Mesendoderm (in vitro differentiated cells): ENCODE measurements around the gene SLC8A3.

Source experiments
- DNase-seq: peaks from one replicate; pipeline ENCODE4 v3.0.0; 2013
- H2AK5ac ChIP-seq: 2 replicates; pipeline ENCODE4 v1.6.1; 2013; ENCODE audit warnings: low read length, inconsistent platforms
- H2BK120ac ChIP-seq: 2 replicates; pipeline ENCODE4 v1.6.1; 2013; ENCODE audit warnings: low read depth, mild to moderate bottlenecking, low read length, moderate library complexity, mixed read lengths
- H2BK15ac ChIP-seq: replicated peaks from 2 replicates; pipeline ENCODE4 v1.6.1; 2013; ENCODE audit warnings: low read depth, mild to moderate bottlenecking, moderate library complexity
- H2BK5ac ChIP-seq: 2 replicates; pipeline ENCODE4 v1.6.1; 2013; ENCODE audit warnings: low read length, inconsistent platforms
- H3K18ac ChIP-seq: 2 replicates; pipeline ENCODE4 v1.6.1; 2013; ENCODE audit warnings: mild to moderate bottlenecking, low read length, mixed read lengths
- H3K23ac ChIP-seq: one replicate; pipeline ENCODE4 v1.6.1; 2013; ENCODE audit warnings: low read length
- H3K27ac ChIP-seq: 2 replicates; pipeline ENCODE4 v1.5.1; 2013; ENCODE audit warnings: low read depth, mild to moderate bottlenecking, inconsistent platforms, low read length, moderate library complexity
- H3K27me3 ChIP-seq: 2 replicates; pipeline ENCODE4 v1.6.1; 2013; ENCODE audit warnings: low read length, control low read depth, mild to moderate bottlenecking, inconsistent platforms; ENCODE audit not compliant: insufficient read depth, poor library complexity
- H3K36me3 ChIP-seq: 2 replicates; pipeline ENCODE4 v1.6.1; 2013; ENCODE audit warnings: low read length, inconsistent platforms; ENCODE audit not compliant: control insufficient read depth, insufficient read depth
- H3K4ac ChIP-seq: one replicate; pipeline ENCODE4 v1.6.1; 2013; ENCODE audit warnings: low read depth, mild to moderate bottlenecking, low read length, moderate library complexity
- H3K4me1 ChIP-seq: 2 replicates; pipeline ENCODE4 v1.6.1; 2013; ENCODE audit warnings: low read depth, low read length, inconsistent platforms; ENCODE audit not compliant: control insufficient read depth
- H3K4me2 ChIP-seq: 2 replicates; pipeline ENCODE4 v1.6.1; 2013; ENCODE audit warnings: low read length
- H3K4me3 ChIP-seq: 2 replicates; pipeline ENCODE4 v1.5.1; 2013; ENCODE audit warnings: mild to moderate bottlenecking, low read length
- H3K56ac ChIP-seq: one replicate; pipeline ENCODE4 v1.6.1; 2013; ENCODE audit warnings: low read length
- H3K79me1 ChIP-seq: 2 replicates; pipeline ENCODE4 v1.6.1; 2013; ENCODE audit warnings: low read length, inconsistent platforms
- H3K79me2 ChIP-seq: 2 replicates; pipeline ENCODE4 v1.6.1; 2013; ENCODE audit warnings: mild to moderate bottlenecking, low read length; ENCODE audit not compliant: control insufficient read depth, insufficient read depth
- H3K9ac ChIP-seq: 2 replicates; pipeline ENCODE4 v1.6.1; 2013; ENCODE audit warnings: low read length, inconsistent platforms
- H4K5ac ChIP-seq: one replicate; pipeline ENCODE4 v1.6.1; 2013; ENCODE audit warnings: low read length
- H4K8ac ChIP-seq: one replicate; pipeline ENCODE4 v1.6.1; 2013; ENCODE audit warnings: low read depth, mild to moderate bottlenecking, control low read depth, low read length, moderate library complexity
- WGBS: extraction: QIAGEN DNeasy Blood & Tissue Kit; methylation state at CpG from one replicate; pipeline ENCODE4 v1.1.7; 2013; ENCODE audit warnings: low lambda C conversion rate, missing lambda C conversion rate; ENCODE audit not compliant: insufficient coverage; ENCODE audit errors: extremely low coverage; 5-methylcytosine and 5-hydroxymethylcytosine counted together

Gene SLC8A3

DNA sequence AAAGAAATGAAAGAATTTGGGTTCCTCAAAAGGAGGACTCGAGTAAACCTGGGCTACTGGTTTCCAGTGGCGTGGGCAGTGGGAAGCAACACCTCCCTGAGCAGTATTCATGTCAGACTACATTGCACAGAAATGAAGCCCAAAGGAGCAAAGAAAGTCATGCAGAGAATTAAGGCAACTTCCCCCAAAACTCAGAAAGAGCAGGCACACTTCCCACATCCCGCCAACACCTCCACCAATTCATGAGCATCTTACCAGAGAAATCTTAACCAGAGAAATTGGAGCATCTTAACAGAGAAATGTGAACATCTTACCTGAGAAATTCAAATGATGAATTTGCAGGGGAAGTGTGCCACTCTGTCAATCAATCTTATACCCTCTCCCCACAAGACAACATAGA lies 36.7 kb downstream of the SLC8A3 start:
- no peak overlapping the region for H2BK5ac ChIP-seq
- no CpG with 5 or more reads among the region's 3 CpGs for WGBS
- no peak overlapping the region for H3K4ac ChIP-seq
- no peaks in the 10 kb centered on the region for H3K79me2 ChIP-seq
- no peak overlapping the region for H2BK15ac ChIP-seq
- H3K27me3 ChIP-seq, result no peaks in the 10 kb centered on the region
- H4K5ac ChIP-seq, result no peak overlapping the region
- H3K56ac ChIP-seq, result no peak overlapping the region
- no peak overlapping the region for H3K23ac ChIP-seq
- H3K18ac ChIP-seq, result no peak overlapping the region
- H4K8ac ChIP-seq, result no peak overlapping the region
- H3K4me3 ChIP-seq, result no peak overlapping the region
- peaks cover 2% of the 10 kb centered on the region for H3K4me1 ChIP-seq
- H2BK120ac ChIP-seq, result no peak overlapping the region
- no peak overlapping the region for H2AK5ac ChIP-seq
- H3K4me2 ChIP-seq, result no peak overlapping the region
- H3K27ac ChIP-seq, result no peak overlapping the region
- H3K9ac ChIP-seq, result no peak overlapping the region
- no peak for DNase-seq
- no peaks in the 10 kb centered on the region for H3K79me1 ChIP-seq
- no peaks in the 10 kb centered on the region for H3K36me3 ChIP-seq

DNA sequence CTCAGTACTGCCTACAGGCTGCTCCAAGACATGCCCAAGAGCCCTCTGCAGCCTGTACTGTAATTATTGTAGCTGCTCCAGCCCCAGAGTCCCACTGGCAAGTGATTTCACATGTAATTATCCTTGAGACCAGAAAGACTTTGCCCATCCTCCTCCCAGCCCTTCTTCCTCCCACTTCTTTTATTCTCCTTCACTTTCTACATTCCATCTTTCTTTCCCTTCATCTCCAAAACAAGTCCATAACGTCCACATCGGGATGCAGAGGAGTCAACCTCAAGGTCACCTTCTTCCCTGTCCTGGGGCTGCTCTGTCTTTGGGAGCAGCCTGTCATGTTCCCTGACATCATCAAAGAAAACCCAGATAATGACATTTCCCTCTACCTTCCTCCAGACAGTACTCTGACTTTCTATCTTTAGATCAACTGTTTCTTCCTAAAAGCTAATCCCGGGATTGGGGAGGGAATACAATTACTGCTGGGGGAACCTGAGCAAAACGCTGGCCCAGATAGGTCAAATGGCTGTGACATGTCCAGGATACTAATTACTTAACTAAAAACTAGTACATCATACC lies 39.1 kb downstream of the SLC8A3 start:
- H2BK15ac ChIP-seq, result no peak overlapping the region
- no peaks in the 10 kb centered on the region for H3K79me2 ChIP-seq
- no peak overlapping the region for H3K27ac ChIP-seq
- no peak for DNase-seq
- 100% methylated on average over 1 of the region's 4 CpGs for WGBS
- H3K4me1 ChIP-seq, result peaks cover 2% of the 10 kb centered on the region
- H3K27me3 ChIP-seq, result no peaks in the 10 kb centered on the region
- no peak overlapping the region for H3K4me3 ChIP-seq
- H3K79me1 ChIP-seq, result no peaks in the 10 kb centered on the region
- H3K36me3 ChIP-seq, result no peaks in the 10 kb centered on the region
- no peak overlapping the region for H3K18ac ChIP-seq
- no peak overlapping the region for H4K8ac ChIP-seq
- H3K4ac ChIP-seq, result no peak overlapping the region
- no peak overlapping the region for H3K9ac ChIP-seq
- H4K5ac ChIP-seq, result no peak overlapping the region
- no peak overlapping the region for H3K56ac ChIP-seq
- H2BK5ac ChIP-seq, result no peak overlapping the region
- H3K4me2 ChIP-seq, result no peak overlapping the region
- no peak overlapping the region for H2AK5ac ChIP-seq
- H3K23ac ChIP-seq, result peak overlapping the region; percentile 12
- H2BK120ac ChIP-seq, result no peak overlapping the region

DNA sequence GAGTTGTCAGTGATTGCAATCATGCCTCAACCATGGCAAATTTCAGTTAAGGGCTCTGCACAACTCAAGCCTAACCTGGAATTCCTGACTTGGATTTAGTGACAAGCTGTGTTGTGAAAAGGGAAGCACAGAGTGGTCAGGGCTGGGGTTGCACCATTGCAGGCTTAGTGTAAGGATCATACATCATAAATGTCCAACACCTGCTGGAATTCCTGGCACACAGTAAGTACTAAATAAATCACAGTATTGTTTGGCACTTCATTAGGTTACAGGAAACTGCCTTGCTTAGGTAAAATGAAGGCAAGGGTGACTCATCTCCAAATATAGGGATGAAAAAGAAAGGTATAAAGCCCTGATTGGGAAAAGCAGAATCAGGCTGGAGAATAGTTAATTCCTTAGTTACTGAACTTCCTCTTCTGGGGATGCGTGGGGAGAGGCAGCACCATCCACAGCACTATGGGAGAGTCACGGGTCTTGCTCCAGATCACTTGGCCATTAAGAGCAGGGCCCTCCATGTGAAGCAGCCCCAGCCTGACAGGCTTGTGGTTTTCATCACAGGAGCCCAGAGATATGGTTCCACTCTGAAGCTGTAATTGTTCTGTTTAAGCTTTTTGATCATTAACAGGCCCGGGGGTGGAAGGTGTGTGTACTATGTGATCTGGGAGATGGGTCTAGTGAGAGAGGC lies 39.7 kb downstream of the SLC8A3 start:
- no peaks in the 10 kb centered on the region for H3K79me2 ChIP-seq
- H3K4me3 ChIP-seq, result no peak overlapping the region
- no peak overlapping the region for H3K18ac ChIP-seq
- WGBS, result no CpG with 5 or more reads among the region's 3 CpGs
- no peak overlapping the region for H2AK5ac ChIP-seq
- no peak overlapping the region for H3K4ac ChIP-seq
- H3K4me1 ChIP-seq, result peaks cover 2% of the 10 kb centered on the region
- H3K56ac ChIP-seq, result no peak overlapping the region
- H3K36me3 ChIP-seq, result no peaks in the 10 kb centered on the region
- H3K23ac ChIP-seq, result no peak overlapping the region
- H2BK15ac ChIP-seq, result no peak overlapping the region
- H3K9ac ChIP-seq, result no peak overlapping the region
- no peak for DNase-seq
- H4K5ac ChIP-seq, result no peak overlapping the region
- H2BK120ac ChIP-seq, result no peak overlapping the region
- H2BK5ac ChIP-seq, result no peak overlapping the region
- H3K27me3 ChIP-seq, result no peaks in the 10 kb centered on the region
- H4K8ac ChIP-seq, result no peak overlapping the region
- H3K79me1 ChIP-seq, result no peaks in the 10 kb centered on the region
- no peak overlapping the region for H3K4me2 ChIP-seq
- H3K27ac ChIP-seq, result no peak overlapping the region

DNA sequence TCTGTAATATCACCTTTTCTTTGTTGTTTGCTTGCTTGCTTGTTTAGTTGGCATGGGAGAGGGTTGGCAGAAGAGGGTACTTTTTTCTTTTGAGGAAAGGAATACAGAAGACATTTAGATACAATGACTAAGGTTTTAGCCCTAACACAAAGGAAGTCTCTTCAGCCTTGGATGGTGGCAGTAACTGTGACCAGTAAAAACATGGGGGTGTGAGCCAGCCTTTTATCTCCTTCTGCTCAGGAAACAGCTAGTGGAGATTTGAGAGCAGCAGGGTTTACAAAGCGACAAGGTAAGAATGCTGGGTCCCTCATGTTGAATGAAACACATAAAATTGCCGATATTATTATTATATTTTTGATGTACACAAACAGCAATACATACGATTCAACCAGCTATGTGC lies 40.4 kb downstream of the SLC8A3 start:
- H4K5ac ChIP-seq, result no peak overlapping the region
- WGBS, result no CpG with 5 or more reads among the region's 3 CpGs
- no peak overlapping the region for H3K4ac ChIP-seq
- no peak overlapping the region for H3K23ac ChIP-seq
- H3K79me1 ChIP-seq, result no peaks in the 10 kb centered on the region
- no peak overlapping the region for H2AK5ac ChIP-seq
- no peak overlapping the region for H3K18ac ChIP-seq
- H2BK15ac ChIP-seq, result no peak overlapping the region
- H3K9ac ChIP-seq, result no peak overlapping the region
- peaks cover 2% of the 10 kb centered on the region for H3K4me1 ChIP-seq
- H4K8ac ChIP-seq, result no peak overlapping the region
- H3K36me3 ChIP-seq, result no peaks in the 10 kb centered on the region
- no peak overlapping the region for H3K56ac ChIP-seq
- H2BK5ac ChIP-seq, result no peak overlapping the region
- no peak overlapping the region for H3K27ac ChIP-seq
- no peaks in the 10 kb centered on the region for H3K27me3 ChIP-seq
- H3K4me3 ChIP-seq, result no peak overlapping the region
- no peak overlapping the region for H2BK120ac ChIP-seq
- no peak overlapping the region for H3K4me2 ChIP-seq
- DNase-seq, result peak; percentile 10
- H3K79me2 ChIP-seq, result no peaks in the 10 kb centered on the region

DNA sequence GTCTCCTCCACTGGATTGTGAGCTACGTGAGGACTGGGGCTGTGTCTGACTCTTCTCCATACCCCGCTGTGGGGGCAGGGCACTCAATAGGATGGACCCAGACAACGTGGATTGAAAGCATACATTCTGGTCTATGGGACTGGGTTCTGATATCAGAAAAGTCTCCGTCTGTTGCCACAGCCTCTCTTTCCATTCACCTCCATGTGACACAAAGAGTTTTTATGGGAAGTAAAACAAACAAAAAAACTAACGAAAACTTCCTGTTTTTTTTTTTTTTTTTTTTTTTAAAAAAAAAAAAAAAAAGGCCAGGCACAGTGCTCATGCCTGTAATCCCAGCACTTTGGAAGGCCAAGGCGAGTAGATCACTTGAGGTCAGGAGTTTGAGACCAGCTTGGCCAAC lies 44.7 kb downstream of the SLC8A3 start:
- no peak overlapping the region for H3K9ac ChIP-seq
- no peak overlapping the region for H3K4me3 ChIP-seq
- H3K56ac ChIP-seq, result no peak overlapping the region
- no peak overlapping the region for H2BK120ac ChIP-seq
- no peak overlapping the region for H2BK5ac ChIP-seq
- no peak overlapping the region for H2AK5ac ChIP-seq
- no peak overlapping the region for H2BK15ac ChIP-seq
- no peak overlapping the region for H3K18ac ChIP-seq
- no CpG with 5 or more reads among the region's 6 CpGs for WGBS
- no peak overlapping the region for H4K8ac ChIP-seq
- peaks cover 2% of the 10 kb centered on the region for H3K4me1 ChIP-seq
- H3K27me3 ChIP-seq, result no peaks in the 10 kb centered on the region
- DNase-seq, result no peak
- no peak overlapping the region for H3K27ac ChIP-seq
- no peaks in the 10 kb centered on the region for H3K36me3 ChIP-seq
- H3K4ac ChIP-seq, result no peak overlapping the region
- H3K79me1 ChIP-seq, result no peaks in the 10 kb centered on the region
- H4K5ac ChIP-seq, result no peak overlapping the region
- H3K79me2 ChIP-seq, result no peaks in the 10 kb centered on the region
- H3K4me2 ChIP-seq, result no peak overlapping the region
- no peak overlapping the region for H3K23ac ChIP-seq

DNA sequence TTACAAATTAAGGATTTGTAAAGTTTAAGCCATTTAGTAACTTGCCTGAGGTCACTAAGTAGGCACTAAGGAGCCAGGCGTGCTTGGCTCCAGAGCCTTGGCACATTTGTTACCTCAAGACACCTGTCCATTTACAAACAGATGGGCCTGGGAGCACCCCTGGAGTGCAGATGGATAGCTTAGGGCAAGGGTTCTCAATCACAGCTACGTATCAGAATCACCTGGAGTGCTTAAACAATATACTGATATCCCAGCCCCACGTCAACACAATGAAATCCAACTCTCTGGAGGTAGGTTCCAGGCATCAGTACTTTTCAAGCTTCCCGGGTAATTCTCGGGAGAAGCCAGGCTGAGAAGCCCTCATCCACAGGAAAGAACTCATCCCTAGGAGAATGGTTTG lies 45.4 kb downstream of the SLC8A3 start:
- Histone ChIP-seq H2AK5ac (no peak overlapping the region), H3K4me1 (peaks cover 2% of the 10 kb centered on the region), H3K27ac (no peak overlapping the region), H3K79me2 (no peaks in the 10 kb centered on the region), H3K9ac (no peak overlapping the region), H2BK120ac (no peak overlapping the region), H3K36me3 (no peaks in the 10 kb centered on the region), H3K23ac (no peak overlapping the region), H3K79me1 (no peaks in the 10 kb centered on the region), H2BK5ac (no peak overlapping the region), H3K18ac (no peak overlapping the region), H3K27me3 (no peaks in the 10 kb centered on the region), H2BK15ac (no peak overlapping the region), H4K5ac (no peak overlapping the region), H3K4me3 (no peak overlapping the region), H3K4me2 (no peak overlapping the region), H3K56ac (peak overlapping the region; percentile 0), H3K4ac (no peak overlapping the region), H4K8ac (no peak overlapping the region)
- DNase-seq, result peak; percentile 63
- no CpG with 5 or more reads among the region's 5 CpGs for WGBS
